Stimulated activated memory B cell treated with anti-CD40 and anti-IgM and Interleukin-4, amounts not matched to agents 10 μg/mL and 1 μg/mL and 100 μg/mL, for 72 hours (primary cell): ENCODE measurements around the gene HOXB9.

Experiments used
- ATAC-seq: fragments of 150-1000 bp; cut with Tn5 transposase; 2 replicates; pipeline ENCODE4 v1.10.0; 2021
- H3K27ac Mint-ChIP-seq: one replicate; pipeline ENCODE4 v1.8.0; 2022; ENCODE audit warnings: mild to moderate bottlenecking, mixed read lengths
- H3K27me3 Mint-ChIP-seq: one replicate; pipeline ENCODE4 v1.8.0; 2022; ENCODE audit warnings: mixed read lengths
- H3K36me3 Mint-ChIP-seq: one replicate; pipeline ENCODE4 v1.8.0; 2022; ENCODE audit warnings: mixed read lengths
- H3K4me1 Mint-ChIP-seq: one replicate; pipeline ENCODE4 v1.8.0; 2022; ENCODE audit warnings: mixed read lengths
- H3K4me3 Mint-ChIP-seq: one replicate; pipeline ENCODE4 v1.8.0; 2022; ENCODE audit warnings: mild to moderate bottlenecking, moderate library complexity, mixed read lengths
- H3K9me3 Mint-ChIP-seq: one replicate; pipeline ENCODE4 v1.8.0; 2022; ENCODE audit warnings: mixed read lengths

The HOXB9 gene

DNA sequence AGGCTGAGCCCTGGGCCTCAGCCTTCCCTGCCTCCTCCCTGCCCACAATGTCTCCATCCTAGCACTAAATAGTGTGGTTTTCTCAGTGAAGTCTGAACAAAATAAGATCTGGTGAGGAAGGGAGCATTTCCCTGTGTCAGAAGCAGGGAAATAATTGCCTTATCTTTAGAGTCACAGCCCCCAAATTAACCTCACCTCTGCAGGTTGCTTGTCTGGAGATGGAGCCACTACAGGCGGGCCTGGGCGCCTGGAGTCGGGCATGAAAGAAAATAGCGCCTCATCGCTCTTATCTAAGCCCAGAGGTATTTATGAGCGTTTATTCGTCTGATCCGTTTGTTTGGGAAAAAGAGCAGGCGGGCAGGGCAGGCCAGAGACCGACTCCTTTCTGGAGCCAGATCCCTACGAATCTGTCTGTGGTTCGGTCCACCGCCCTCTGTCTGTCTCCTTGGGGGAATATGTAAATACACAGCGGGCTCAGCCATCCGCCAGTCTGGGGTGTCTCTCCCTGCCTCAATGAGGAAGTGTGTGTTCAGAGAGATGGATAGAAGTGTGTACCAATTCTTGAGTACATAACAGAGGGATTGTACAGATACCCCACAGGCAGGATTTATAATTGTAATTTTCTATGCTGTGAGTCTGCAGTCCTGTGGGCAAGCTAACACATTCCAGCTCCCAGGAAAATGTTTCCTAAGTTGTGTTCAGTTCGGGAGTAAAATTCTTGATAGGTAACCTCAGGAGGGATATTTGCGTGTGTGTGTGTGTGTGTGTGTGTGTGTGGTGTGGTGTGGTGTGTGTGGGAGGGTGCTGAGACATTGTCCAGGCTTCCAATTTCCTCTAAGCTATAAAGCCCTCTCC is 25.7 kb downstream of the HOXB9 start:
- peaks cover 100% of the 10 kb centered on the region for H3K27me3 Mint-ChIP-seq
- no peak overlapping the region for H3K27ac Mint-ChIP-seq
- ATAC-seq: no peak
- no peaks in the 10 kb centered on the region for H3K9me3 Mint-ChIP-seq
- H3K36me3 Mint-ChIP-seq: no peaks in the 10 kb centered on the region
- no peak overlapping the region for H3K4me3 Mint-ChIP-seq
- H3K4me1 Mint-ChIP-seq: peaks cover 31% of the 10 kb centered on the region

DNA sequence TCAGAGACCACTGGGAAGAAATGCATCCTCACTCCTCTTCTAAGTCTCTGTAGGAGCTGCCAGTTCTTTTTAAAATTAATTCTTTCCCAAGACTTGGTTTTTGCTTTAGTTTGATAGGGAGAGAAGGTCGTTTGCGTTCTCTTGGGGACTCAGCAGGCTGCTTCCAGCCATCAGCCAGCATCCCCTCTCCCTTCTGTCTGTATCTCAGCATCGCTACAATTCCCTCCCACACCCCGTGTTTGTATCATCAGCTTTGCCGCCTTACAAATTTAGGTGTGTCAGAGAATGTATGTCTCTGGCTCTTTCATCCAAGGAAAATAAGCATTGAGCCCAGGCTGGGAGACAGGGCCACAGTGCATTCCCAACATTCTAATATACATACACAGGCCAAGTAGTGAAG is 26.8 kb downstream of the HOXB9 start:
- Mint-ChIP-seq H3K9me3 (no peaks in the 10 kb centered on the region), H3K4me1 (peaks cover 31% of the 10 kb centered on the region), H3K27me3 (peaks cover 100% of the 10 kb centered on the region), H3K4me3 (no peak overlapping the region), H3K27ac (no peak overlapping the region), H3K36me3 (no peaks in the 10 kb centered on the region)
- no peak for ATAC-seq

DNA sequence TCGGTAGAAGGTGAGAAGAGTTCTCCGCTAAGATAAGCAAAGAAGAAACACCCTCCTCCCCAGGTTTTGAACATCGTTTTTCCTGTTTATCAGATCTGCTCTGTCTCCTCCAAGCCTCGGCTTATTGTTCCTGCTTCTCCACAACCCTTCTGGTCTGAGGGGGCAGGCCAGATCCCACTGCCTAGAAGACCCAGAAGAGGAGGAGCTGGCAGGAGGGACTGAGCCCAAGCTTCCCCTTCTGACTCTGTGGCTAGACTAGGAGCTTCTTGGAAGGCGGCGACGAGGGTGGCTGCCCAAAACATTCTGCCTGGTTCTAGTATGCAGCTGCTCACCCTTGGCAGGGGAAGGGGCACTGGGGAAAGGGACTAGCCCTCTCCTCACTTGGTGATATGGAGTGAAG is 27.4 kb downstream of the HOXB9 start:
- Mint-ChIP-seq H3K27me3 (peaks cover 100% of the 10 kb centered on the region), H3K27ac (no peak overlapping the region), H3K4me3 (no peak overlapping the region), H3K36me3 (no peaks in the 10 kb centered on the region), H3K9me3 (no peaks in the 10 kb centered on the region), H3K4me1 (peaks cover 35% of the 10 kb centered on the region)
- no peak for ATAC-seq

DNA sequence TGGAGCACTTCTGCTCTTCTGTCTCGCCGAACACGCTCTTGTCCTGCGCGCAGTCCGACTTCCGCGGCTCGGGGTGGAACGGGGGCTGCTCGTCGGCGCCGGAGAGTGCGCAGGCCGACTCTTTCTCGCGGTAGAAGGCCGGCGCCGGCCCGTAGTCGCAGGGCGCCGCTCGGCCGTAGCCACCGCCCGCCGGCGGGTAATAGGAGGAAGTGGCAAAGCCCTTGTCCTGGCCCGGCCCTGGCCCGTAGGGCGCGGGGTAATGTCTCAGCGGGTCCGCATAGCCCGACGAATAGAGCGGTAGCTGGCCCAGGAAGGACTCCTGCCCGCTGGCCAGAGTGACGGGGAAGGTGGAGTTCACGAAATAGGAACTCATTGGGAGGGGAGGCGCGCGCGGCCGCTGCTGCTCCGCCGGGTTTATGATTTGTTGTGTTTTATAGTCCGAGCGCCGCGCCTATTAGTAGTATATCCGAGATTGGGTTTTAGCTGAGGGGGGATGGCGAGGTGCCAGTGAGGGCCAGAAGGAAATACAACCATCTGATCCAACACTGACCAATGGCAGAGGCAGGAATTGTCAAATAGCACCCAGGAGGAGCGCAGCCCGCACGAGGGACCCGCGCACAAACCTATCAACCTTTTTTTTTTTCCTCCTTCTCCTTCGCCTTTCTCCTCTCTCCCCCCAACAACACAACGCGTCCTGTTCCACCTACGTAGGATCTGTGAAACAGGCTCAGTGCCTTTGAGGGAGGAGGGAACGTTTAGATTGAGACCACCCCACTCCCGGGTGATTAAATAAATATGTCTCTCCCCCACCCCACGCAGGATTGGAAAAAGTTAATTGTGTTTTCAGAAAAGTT is 28.2 kb downstream of the HOXB9 start:
- peak overlapping the region; percentile 13 for H3K27ac Mint-ChIP-seq
- no peaks in the 10 kb centered on the region for H3K36me3 Mint-ChIP-seq
- peak; percentile 66 for ATAC-seq
- peaks cover 42% of the 10 kb centered on the region for H3K4me1 Mint-ChIP-seq
- peaks cover 100% of the 10 kb centered on the region for H3K27me3 Mint-ChIP-seq
- no peaks in the 10 kb centered on the region for H3K9me3 Mint-ChIP-seq
- H3K4me3 Mint-ChIP-seq: peak overlapping the region; percentile 70

DNA sequence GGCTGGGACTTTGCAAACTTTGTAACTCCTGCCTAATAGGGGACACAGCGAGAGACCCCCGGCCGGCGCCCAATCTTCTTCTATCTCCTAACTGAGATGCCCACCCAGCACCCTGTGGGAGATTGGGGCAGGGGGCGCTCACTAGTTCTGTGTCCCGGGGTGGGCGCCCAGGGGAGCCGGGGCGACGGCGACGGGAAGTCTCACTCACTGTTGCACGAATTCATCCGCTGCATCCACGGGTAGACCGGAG is 28.7 kb downstream of the HOXB9 start:
- Mint-ChIP-seq H3K27me3 (peaks cover 100% of the 10 kb centered on the region), H3K4me3 (peak overlapping the region; percentile 70), H3K4me1 (peaks cover 44% of the 10 kb centered on the region), H3K9me3 (no peaks in the 10 kb centered on the region), H3K27ac (peak overlapping the region; percentile 13), H3K36me3 (no peaks in the 10 kb centered on the region)
- ATAC-seq: no peak

DNA sequence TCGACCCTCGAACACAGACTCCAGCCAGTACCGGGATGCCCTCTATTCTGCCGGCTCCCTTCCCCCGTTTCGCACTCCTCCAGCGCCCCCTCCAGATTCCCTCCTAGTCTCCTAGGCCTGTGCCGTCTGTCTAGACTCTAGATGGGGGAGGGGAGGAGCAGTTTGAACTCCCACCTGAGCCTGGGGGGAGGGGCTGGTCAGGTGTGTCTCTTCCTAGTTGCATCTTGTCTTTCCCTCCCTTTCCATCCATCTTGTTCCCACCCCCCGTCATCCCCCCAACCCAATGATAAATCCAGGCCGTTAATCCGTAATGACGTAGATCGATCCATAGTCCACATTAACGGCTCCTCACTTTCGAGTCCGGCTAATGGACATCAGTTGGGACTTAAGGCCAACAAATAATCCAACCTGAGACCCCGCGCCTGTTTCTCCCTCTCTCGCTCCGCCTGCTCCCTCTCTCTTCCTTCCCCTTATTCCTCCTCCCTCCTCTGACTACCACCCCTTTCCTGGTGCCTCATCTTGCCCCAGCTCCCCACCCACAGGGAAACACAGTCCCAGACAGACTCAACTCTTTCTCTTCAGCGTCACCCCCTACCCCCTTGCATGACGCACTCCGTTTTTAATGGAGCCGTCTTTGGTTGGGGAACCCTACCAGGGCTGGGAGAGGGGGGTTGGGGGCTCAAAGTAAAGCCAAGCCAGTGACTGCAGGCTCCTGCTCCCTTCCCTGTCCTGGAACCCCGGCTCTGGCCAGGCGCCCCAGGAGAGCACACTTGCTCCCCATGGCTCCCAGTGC is 29.2 kb downstream of the HOXB9 start:
- no peak for ATAC-seq
- Mint-ChIP-seq H3K4me3 (peak overlapping the region; percentile 70), H3K4me1 (peaks cover 41% of the 10 kb centered on the region), H3K9me3 (no peaks in the 10 kb centered on the region), H3K36me3 (no peaks in the 10 kb centered on the region), H3K27ac (peak overlapping the region; percentile 13), H3K27me3 (peaks cover 100% of the 10 kb centered on the region)

DNA sequence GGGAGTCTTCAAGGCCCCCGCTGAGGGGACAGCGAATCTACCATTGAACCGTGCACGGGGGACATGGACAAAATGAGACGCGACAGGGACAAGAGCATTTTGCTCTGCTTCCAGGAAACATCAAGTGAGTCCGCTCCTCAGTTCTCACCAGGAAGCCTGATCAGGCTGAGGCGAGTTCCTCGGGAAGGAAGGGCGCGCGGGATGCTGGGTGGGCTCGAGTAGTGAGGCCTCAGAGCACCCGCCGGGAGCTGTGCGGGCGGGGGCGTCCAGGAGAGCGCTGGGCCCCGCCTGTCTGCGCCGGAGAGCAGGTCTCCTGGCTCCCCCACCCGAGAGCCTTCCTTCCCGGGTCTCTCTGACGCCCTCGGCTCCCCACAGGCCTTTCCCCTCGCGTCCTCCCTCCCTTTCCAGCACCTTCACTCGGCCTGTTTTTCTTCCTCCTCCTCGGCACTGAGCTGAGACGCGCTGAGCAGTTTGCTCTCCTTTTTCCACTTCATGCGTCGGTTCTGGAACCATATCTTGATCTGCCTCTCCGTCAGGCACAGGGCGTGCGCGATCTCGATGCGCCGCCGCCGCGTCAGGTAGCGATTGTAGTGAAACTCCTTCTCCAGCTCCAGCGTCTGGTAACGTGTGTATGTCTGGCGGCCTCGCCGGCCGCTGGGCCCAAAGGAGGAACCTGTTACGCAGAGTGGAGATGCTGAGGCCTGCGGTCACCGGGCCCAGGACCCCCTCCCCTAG is 30.0 kb downstream of the HOXB9 start:
- H3K27ac Mint-ChIP-seq: no peak overlapping the region
- peaks cover 41% of the 10 kb centered on the region for H3K4me1 Mint-ChIP-seq
- ATAC-seq: no peak

DNA sequence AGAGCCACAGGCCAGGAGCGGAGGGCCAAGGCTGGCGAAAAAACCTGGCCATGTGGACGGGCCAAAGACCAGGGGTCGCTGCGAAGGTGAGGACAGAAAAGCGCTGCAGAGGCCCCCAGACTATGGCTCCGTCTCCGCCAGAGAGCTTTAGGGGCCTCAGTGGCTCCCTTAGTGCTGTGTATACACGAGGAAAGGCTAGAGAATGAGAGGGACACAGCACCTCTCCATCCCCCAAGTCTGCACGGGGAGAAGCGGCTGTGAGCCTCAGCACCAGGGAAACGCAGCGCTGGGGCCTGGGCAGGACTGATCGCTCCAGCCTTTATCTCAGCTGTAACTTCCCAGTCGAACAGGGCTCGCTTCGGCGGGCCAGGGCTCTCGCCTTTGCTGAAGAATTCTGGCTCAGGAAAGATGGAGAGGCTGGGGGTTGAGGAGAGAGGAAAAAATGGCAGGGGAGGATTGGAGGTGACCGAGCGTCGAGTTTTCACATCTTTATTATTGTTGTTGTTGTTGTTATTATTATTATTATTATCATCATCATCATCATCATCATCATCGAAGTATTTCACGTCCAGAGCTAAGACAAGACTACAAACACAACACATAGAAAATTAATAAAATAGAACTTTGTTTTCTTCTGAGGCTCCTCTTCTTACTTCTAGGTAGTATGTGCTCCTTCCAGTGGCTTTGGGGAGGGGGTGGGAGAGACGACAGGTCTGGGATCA is 30.7 kb downstream of the HOXB9 start:
- no peaks in the 10 kb centered on the region for H3K9me3 Mint-ChIP-seq
- ATAC-seq: no peak
- H3K27me3 Mint-ChIP-seq: peaks cover 100% of the 10 kb centered on the region
- no peaks in the 10 kb centered on the region for H3K36me3 Mint-ChIP-seq
- no peak overlapping the region for H3K27ac Mint-ChIP-seq
- H3K4me1 Mint-ChIP-seq: peaks cover 41% of the 10 kb centered on the region
- H3K4me3 Mint-ChIP-seq: no peak overlapping the region

More for the DNA sequence above, 30.0 kb downstream of the HOXB9 start:
- no peaks in the 10 kb centered on the region for H3K36me3 Mint-ChIP-seq
- H3K9me3 Mint-ChIP-seq: no peaks in the 10 kb centered on the region
- H3K27me3 Mint-ChIP-seq: peaks cover 100% of the 10 kb centered on the region
- H3K4me3 Mint-ChIP-seq: peak overlapping the region; percentile 50

DNA sequence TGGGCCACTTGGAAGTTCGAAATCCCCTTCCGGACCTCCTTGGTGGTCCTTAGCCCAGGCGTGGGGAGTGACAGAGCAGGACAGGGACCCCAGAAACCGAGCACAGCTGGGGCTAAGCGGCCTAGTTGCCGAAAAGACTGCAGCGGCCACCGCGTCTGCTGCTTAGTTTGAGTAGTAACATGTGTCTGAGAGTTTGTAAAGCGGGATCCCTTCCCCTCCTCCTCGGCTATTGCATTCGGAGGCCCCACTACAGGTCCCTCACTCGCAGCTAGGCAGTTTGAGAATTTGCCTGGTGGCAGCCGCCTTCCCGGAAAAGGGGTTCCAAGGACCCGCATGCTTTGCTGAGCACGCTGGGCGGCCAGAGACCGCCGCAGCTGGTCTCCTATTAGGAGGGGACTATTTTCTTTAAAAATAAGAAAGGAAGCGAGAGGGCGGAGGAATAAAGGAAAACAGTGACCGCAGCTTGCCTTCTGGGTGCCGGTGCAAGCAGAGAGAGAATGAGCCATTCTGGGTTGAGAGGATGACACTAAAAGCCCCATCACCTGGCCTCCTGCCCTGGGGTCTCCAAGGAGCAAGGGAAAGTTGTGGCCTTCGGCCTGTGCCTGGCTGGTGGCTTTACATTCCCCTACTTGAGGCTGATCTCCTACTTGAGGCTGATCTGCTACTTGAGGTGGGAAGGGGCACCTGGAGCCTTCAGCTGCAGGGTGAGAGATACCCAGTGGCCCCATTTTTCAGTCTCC is 31.4 kb downstream of the HOXB9 start:
- no peak overlapping the region for H3K27ac Mint-ChIP-seq
- H3K36me3 Mint-ChIP-seq: no peaks in the 10 kb centered on the region
- H3K4me1 Mint-ChIP-seq: peaks cover 41% of the 10 kb centered on the region
- no peaks in the 10 kb centered on the region for H3K9me3 Mint-ChIP-seq
- no peak overlapping the region for H3K4me3 Mint-ChIP-seq
- H3K27me3 Mint-ChIP-seq: peaks cover 100% of the 10 kb centered on the region
- no peak for ATAC-seq

DNA sequence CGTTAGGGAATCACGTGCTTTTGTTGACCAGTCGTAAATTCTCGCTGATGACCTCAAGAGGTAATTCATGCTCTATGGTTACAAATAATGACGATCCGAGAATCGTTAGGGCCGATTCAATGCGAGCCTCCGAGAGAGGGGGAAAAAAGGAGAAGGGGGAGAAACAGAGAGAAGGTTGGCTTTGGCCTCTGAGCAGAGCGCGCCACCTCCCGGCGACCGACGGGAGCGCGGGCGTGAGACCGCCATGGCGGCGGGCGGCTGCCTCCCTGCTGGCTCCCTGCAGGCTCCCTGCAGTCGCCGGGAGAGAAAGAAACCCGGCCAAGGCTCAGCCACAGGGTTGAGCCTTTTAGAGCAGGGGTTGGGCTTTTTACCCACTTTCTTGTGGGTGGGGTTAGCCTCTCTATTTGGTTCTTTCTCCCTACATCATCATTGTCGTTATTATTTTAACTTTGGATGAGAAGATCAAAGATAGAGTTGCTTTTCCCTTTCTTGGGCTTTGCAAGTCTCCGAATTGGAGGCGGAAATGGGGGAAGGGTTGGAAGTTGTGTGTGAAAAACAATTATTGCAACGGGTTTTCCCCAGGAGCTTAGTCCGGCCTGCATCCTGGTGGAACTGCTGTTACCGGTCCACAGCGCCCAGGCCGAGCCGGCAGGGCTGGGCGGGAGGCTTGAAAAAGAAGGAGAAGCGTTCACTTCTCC is 32.2 kb downstream of the HOXB9 start:
- Mint-ChIP-seq H3K4me1 (peaks cover 41% of the 10 kb centered on the region), H3K4me3 (no peak overlapping the region), H3K27me3 (peaks cover 100% of the 10 kb centered on the region), H3K9me3 (no peaks in the 10 kb centered on the region), H3K27ac (no peak overlapping the region), H3K36me3 (no peaks in the 10 kb centered on the region)
- peak; percentile 54 for ATAC-seq

DNA sequence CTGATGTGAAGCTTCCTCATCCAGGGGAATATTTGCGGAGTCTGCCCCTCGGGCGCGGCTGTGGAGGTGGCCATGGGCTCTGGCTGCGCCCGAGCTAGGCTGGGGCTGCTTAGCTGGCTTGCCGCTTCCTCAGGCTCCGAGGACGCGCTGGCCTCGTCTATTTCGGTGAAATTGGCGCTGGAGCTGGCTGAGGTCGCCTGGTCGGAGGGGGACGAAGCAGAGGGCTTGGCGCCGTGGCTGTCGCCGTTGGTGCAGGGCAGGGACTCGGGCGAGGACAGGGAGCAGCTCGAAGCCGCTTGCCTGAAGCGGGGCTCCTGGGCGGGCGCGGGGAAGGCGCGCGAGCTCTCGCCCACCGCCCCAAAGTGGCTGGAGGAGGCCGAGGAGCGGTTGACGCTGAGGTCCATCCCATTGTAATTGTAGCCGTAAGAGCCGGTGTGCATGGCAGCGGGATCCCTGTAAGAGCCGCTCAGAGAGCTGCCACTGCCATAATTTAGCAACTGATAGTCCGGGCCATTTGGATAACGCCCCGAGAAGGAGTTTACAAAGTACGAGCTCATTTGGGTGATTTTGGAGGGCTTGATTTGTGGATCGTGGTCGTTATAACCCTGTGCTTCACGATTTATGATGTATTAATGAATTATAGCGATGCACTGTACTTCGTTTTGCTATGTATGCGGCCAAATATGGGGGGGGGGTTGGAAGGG is 32.9 kb downstream of the HOXB9 start, which contains the start of gene HOXB5:
TSS of gene HOXB5 (minus strand) at position 654 of the 704 bp plus-strand sequence. CDS start at position 557, 97 bp downstream.
- H3K4me3 Mint-ChIP-seq: peak within 1 kb of the TSS; percentile 35
- H3K27me3 Mint-ChIP-seq: peaks cover 100% of the 10 kb centered on the region
- H3K9me3 Mint-ChIP-seq: no peaks in the 10 kb centered on the region
- peaks cover 41% of the 10 kb centered on the region for H3K4me1 Mint-ChIP-seq
- H3K27ac Mint-ChIP-seq: no peak within 1 kb of the TSS
- no peaks in the 10 kb centered on the region for H3K36me3 Mint-ChIP-seq
- no peak for ATAC-seq

DNA sequence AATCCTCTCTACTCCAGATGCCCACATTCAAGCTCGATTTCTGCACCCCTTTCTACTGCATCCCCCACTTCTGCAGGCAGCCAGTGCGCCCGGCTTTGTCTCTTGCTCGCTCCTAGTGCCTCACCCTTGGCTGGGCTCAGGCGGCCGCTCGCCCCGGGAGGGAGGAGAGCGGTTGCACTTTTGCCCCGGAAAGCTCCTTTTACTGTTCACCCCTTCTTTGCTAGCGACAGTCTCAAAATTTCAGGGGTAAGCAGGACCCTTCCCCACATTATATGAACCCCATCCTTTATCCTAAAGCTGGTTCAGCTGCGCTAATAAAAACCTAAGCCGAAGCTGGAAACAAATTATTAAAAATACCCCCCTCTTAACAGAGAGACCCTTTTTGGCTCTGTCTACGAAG is 33.6 kb downstream of the HOXB9 start:
- Mint-ChIP-seq H3K27ac (no peak overlapping the region), H3K4me1 (peaks cover 34% of the 10 kb centered on the region)
- ATAC-seq: no peak

More for the DNA sequence above, 33.6 kb downstream of the HOXB9 start:
- Mint-ChIP-seq H3K9me3 (no peaks in the 10 kb centered on the region), H3K36me3 (no peaks in the 10 kb centered on the region), H3K4me3 (peak overlapping the region; percentile 35), H3K27me3 (peaks cover 100% of the 10 kb centered on the region)
